ENCODE data around the gene RDH5.

Gene RDH5

DNA sequence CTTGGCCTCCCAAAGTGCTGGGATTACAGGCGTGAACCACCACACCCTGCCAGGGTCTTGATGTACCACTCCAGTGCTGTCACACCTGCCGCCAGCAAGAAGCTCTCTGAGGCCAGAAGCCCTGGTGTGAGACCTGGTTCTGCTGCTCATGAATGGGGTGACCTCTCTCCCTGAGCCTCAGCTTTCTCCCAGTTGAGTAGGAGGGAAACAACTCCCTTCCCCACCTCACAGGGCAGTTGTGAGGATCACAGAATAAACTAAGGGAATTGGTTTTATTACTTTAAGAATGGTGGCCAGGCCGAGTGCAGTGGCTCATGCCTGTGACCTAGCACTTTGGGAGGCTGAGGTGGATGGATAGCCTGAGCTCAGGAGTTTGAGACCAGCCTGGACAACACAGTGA is 14.4 kb downstream of the RDH5 start:
- TF ChIP-seq CEBPB (IDR thresholded peaks at IDR 0.05), result no peak
- no peak for TF ChIP-seq RAD21 (IDR thresholded peaks at IDR 0.05; ENCODE audit: low read depth)
- no peak for TF ChIP-seq TCF12 (IDR thresholded peaks at IDR 0.05; ENCODE audit: low read depth)
- no peak for TF ChIP-seq FOXM1 (IDR thresholded peaks at IDR 0.05; ENCODE audit: borderline replicate concordance, low read depth)
- no peak for TF ChIP-seq ZBTB7A (IDR thresholded peaks at IDR 0.05; ENCODE audit: low read depth)
- TF ChIP-seq EP300 (IDR thresholded peaks at IDR 0.05; ENCODE audit: borderline replicate concordance), result no peak

- no peak for TF ChIP-seq CEBPB (IDR thresholded peaks at IDR 0.05)
- TF ChIP-seq EGR1 (IDR thresholded peaks at IDR 0.05), result no peak
- TF ChIP-seq MAX (IDR thresholded peaks at IDR 0.05), result no peak
- no peak for TF ChIP-seq RAD21 (IDR thresholded peaks at IDR 0.05; ENCODE audit: low read depth)
- no peak for TF ChIP-seq REST (IDR thresholded peaks at IDR 0.05; ENCODE audit: low read depth)
- no peak for TF ChIP-seq USF1 (IDR thresholded peaks at IDR 0.05)
- TF ChIP-seq TAF1 (IDR thresholded peaks at IDR 0.05; ENCODE audit: low read depth), result no peak
- no peak for TF ChIP-seq NFIC (IDR thresholded peaks at IDR 0.05)
- no peak for TF ChIP-seq TEAD4 (IDR thresholded peaks at IDR 0.05)
- no peak for TF ChIP-seq FOXM1 (IDR thresholded peaks at IDR 0.05; ENCODE audit: borderline replicate concordance, low read depth)
- no peak for TF ChIP-seq TCF12 (IDR thresholded peaks at IDR 0.05; ENCODE audit: low read depth)
- TF ChIP-seq EP300 (IDR thresholded peaks at IDR 0.05; ENCODE audit: borderline replicate concordance), result no peak
- no peak for TF ChIP-seq ZBTB7A (IDR thresholded peaks at IDR 0.05; ENCODE audit: low read depth)
- no peak for TF ChIP-seq CREB1 (IDR thresholded peaks at IDR 0.05; ENCODE audit: low read depth)
Measured at GRCh38 chr12:55736076-55736475, 15.9 kb downstream of the RDH5 start.

- TF ChIP-seq RAD21 (IDR thresholded peaks at IDR 0.05; ENCODE audit: low read depth) (peak; percentile 93), TCF12 (IDR thresholded peaks at IDR 0.05; ENCODE audit: low read depth) (0 out of 2 replicates have a peak, but pooled peaks have one; percentile 30), MAX (IDR thresholded peaks at IDR 0.05) (no peak), EP300 (IDR thresholded peaks at IDR 0.05; ENCODE audit: borderline replicate concordance) (no peak), CEBPB (IDR thresholded peaks at IDR 0.05) (no peak)
Measured at GRCh38 chr12:55736780-55737580, 16.8 kb downstream of the RDH5 start.

DNA sequence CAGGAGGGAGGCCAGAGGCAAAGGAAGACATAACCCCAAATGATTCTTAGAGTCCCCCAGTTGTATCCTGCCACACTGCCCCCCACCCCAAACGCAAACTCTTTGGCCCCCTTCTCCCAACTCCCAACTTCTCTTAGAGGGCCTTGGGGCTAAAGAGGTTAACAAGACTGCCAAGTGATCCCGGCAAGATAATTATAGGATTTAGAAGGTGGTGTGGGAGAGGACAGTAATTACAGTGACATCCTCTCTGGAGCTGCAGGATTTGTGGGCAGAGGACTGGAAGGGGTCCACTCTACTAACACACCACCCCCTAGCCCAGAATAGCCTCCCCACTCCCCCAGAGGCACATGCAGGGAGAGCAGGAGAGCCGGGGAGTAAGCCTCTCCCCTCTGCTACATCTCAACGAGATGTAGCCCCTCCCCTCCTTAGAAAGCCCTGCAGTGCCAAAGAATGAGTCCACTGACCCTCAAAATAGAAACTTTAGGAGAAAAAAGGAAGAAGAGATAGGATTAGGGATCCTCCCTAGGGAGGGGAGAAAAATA is 17.5 kb downstream of the RDH5 start:
- no peak for TF ChIP-seq USF1 (IDR thresholded peaks at IDR 0.05)
- no peak for TF ChIP-seq CEBPB (IDR thresholded peaks at IDR 0.05)
- TF ChIP-seq FOXM1 (IDR thresholded peaks at IDR 0.05; ENCODE audit: borderline replicate concordance, low read depth), result no peak
- TF ChIP-seq YY1 (IDR thresholded peaks at IDR 0.05; ENCODE audit: low read depth), result no peak
- no peak for TF ChIP-seq TEAD4 (IDR thresholded peaks at IDR 0.05)
- TF ChIP-seq MAX (IDR thresholded peaks at IDR 0.05), result no peak
- TF ChIP-seq EP300 (IDR thresholded peaks at IDR 0.05; ENCODE audit: borderline replicate concordance), result no peak
- TF ChIP-seq TAF1 (IDR thresholded peaks at IDR 0.05; ENCODE audit: low read depth), result no peak
- no peak for TF ChIP-seq TCF12 (IDR thresholded peaks at IDR 0.05; ENCODE audit: low read depth)
- no peak for TF ChIP-seq REST (IDR thresholded peaks at IDR 0.05; ENCODE audit: low read depth)
- no peak for TF ChIP-seq ZBTB7A (IDR thresholded peaks at IDR 0.05; ENCODE audit: low read depth)

GRCh38 chr12:55738123-55739024 is 18.2 kb downstream of the RDH5 start:
- TF ChIP-seq TCF12 (IDR thresholded peaks at IDR 0.05; ENCODE audit: low read depth) (no peak), FOXM1 (IDR thresholded peaks at IDR 0.05; ENCODE audit: borderline replicate concordance, low read depth) (0 out of 2 replicates have a peak, but pooled peaks have one; percentile 13), NFIC (IDR thresholded peaks at IDR 0.05) (no peak), ZBTB7A (IDR thresholded peaks at IDR 0.05; ENCODE audit: low read depth) (peak; percentile 83; the same call in 1 of the 2 replicates), RAD21 (IDR thresholded peaks at IDR 0.05; ENCODE audit: low read depth) (peak; percentile 95), CEBPB (IDR thresholded peaks at IDR 0.05) (no peak), REST (IDR thresholded peaks at IDR 0.05; ENCODE audit: low read depth) (no peak), EGR1 (IDR thresholded peaks at IDR 0.05) (no peak), TEAD4 (IDR thresholded peaks at IDR 0.05) (no peak)

Data from Ishikawa (cell line).